GM18520 (cell line): ENCODE measurements around the gene VTN.

Experiments used
- ATAC-seq: cut with Tn5 transposase; IDR thresholded peaks from one replicate; pipeline ENCODE4 v1.9.1; 2021; ENCODE audit not compliant: unreplicated experiment

VTN gene

GRCh38 chr17:28370744-28371103, 617 bp upstream of the VTN start:
- ATAC-seq, result no peak

DNA sequence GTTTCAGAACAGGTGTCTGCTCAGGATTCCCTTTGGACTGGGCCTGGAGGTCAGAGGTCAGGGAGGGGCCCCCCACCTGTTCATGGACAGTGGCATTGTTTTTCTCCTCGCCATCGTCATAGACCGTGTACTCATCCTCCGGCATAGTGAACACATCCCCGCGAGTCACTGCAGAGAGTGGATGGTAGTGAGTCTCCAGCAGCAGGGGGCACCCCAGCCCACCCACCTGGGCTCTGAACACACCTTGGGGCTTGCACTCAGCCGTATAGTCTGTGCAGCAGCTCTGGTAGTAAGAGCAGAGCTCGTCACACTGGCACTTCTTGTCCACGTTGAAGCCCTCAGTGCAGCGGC, 448 bp downstream of the VTN start:
- no peak for ATAC-seq

GRCh38 chr17:28368915-28369683, 1.0 kb downstream of the VTN start:
- no peak for ATAC-seq

DNA sequence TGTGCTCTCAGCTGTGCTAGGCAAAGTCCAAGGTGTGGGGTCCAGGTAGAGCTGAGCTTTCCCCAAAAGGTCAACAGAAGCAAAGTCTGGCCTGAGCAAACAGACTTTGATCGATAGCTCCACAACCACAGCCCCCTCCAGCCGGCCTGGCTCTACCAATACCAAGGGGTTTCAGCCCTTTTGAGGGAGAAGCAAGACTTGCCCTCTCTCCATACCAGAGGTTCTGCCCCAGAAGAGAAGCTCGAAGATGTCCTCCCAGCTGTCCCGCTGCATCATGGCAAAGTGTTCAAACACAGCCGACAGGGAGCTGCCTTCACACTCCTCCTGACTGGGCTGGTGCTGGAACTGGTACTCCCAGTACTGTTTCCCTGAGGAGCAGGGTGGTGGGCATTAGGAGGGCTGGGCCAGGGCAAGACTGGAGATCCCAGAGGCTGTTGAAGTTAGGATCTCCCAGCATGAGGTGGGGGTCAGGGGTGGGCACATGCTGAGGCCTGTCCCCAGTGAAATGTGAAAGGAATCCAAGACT, 1.7 kb downstream of the VTN start:
- ATAC-seq, result no peak

GRCh38 chr17:28367641-28368305, 2.3 kb downstream of the VTN start:
- ATAC-seq, result no peak

GRCh38 chr17:28366605-28367004, 3.5 kb downstream of the VTN start:
- ATAC-seq, result no peak

- ATAC-seq, result no peak
Measured at GRCh38 chr17:28365487-28365886, 4.6 kb downstream of the VTN start.

GRCh38 chr17:28364665-28365363, 5.3 kb downstream of the VTN start, which contains the start of gene SEBOX:
Gene SEBOX (minus strand): TSS chr17:28365199. CDS start chr17:28365151, 48 bp downstream.
- ATAC-seq, result no peak

GRCh38 chr17:28363776-28364650, 6.1 kb downstream of the VTN start:
- no peak for ATAC-seq

DNA sequence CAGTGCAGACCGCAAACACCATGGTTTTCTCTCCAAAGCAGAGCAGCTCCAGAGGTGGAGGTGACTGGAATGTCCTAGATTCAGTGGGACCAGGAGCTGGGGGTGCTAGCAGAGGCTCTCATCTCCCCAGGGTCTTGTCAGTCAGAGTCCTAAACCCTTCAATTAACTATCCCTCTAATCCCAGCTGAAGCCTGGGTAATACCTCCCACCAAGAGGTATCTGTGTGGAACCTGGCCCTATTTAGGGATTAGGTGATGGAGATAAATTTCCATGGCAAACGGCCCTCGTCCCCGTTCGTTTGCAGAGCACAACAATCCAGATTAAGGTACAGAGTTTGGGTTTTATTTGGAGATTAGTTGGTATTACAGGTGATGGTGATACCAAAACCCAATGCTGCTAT, 6.9 kb downstream of the VTN start:
- ATAC-seq, result no peak

- ATAC-seq, result no peak
Measured at GRCh38 chr17:28357901-28358197, 12.3 kb downstream of the VTN start.

DNA sequence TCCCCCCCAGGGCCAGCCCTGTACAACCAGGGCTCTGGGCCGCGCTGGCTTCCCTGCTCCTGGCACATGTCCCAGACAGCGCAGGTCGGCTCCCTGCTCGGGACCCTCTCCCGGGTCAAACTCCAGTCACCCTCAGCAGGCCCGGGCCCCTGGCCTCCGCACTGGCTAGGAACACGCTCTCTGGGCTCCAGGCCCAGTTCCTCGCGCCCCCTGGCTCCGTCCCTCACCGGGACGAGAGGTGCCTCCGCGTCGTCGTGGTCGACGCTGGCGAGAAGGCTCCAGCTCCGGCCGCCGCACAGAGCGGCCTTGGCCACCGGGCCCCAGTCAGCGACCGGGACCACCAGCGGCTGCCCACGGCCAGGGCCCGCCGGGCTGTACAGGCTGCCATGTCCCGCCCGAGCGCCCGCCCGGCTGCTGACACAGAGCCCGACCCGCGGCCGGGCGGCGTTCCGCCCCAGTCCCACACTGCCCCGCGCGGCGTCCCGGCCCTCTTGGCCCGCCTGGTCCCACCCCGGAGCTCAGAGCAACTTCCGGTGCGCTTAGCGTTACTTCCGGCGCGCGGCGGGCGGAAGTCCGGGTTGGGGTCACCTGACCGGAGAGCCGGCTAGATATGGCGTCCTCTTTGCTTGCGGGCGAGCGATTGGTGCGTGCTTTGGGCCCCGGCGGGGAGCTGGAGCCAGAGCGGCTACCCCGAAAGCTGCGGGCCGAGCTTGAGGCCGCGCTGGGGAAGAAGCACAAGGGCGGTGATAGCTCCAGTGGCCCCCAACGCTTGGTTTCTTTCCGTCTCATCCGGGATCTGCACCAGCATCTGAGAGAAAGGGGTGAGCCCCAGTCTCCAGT, 12.8 kb downstream of the VTN start, which contains the start of gene POLDIP2:
POLDIP2 (minus strand) TSS at position 467 of the 840 bp plus-strand sequence; CDS start at position 388, 79 bp downstream.
- ATAC-seq, result peak; percentile 90

DNA sequence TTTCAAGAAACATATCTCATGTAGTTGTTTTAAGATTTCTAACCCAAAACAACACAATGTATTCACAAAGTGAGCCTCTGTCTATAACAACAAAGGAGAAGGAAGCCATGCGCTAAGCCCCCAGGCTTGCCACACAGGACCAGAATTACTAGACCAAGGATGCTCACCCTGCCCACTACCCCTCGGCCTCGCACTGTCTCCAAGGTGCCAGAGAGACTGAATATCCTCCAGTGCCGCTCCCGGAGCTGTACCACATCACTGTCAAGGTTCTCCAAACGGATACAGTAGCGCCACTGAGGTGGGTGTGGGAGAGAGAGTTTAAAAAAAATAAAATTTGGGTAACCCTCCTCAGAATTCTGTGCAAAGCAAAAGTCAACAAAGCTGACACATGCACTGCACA, 19.8 kb downstream of the VTN start:
- ATAC-seq, result no peak

GRCh38 chr17:28348979-28349378, 21.1 kb downstream of the VTN start:
- ATAC-seq, result no peak

- ATAC-seq, result no peak
Measured at GRCh38 chr17:28347261-28347891, 22.7 kb downstream of the VTN start.

- no peak for ATAC-seq
Measured at GRCh38 chr17:28346746-28347246, 23.3 kb downstream of the VTN start.

DNA sequence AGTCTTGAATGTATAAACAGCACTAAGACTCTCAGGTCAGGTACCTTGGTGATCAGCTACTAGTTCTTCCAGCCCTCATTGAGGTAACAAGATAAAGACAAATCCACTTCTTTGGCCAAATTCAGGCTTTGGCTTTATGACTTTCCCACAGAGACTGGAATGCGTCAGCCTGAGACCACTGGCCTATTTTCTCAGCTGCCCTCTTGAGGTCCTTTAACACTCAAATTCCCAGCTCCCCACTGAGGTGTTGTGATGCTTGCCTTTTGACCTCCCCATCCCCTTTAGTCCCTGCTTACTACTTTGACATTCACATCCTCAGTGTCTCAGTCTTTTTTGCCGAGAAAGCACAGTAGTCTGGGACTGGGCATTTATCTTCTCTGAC, 23.9 kb downstream of the VTN start:
- no peak for ATAC-seq

- ATAC-seq, result no peak
Measured at GRCh38 chr17:28345419-28346198, 24.5 kb downstream of the VTN start.

DNA sequence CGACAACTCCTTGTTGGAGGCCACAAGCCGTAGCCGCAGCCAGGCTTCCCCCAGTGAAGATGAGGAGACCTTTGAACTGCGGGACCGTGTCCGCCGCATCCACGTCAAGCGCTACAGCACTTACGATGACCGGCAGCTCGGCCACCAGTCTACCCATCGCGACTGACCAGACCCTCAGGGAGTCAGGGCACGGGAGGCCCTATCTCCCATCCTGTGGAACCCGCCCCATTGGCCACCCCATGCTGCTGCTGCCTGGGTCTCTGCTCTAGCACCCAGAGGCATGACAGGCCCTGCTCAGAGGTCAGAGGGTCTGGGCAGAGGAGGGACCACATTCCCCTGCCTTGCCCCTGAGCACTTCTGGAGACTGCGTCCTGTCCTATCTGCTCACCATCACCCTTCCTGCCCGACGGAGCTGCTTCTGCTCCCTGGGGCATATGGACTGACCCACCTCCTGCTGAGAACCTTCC, 25.6 kb downstream of the VTN start:
- no peak for ATAC-seq
